GM23338 (cell line): ENCODE data around the gene AP4E1. TPM values are rescaled to one million over a fixed set of nuclear protein-coding genes. Genes with fewer than 3 reads are reported as not detected.

Source experiments
- ATAC-seq: fragments of 200-7000 bp; cut with Tn5 transposase; 3 replicates; pipeline ENCODE4 v1.9.1; 2020
- DNase-seq: peaks from one replicate; pipeline ENCODE4 v3.0.0-alpha.2; 2015; ENCODE audit warnings: low spot score
- H2AFZ ChIP-seq: fragments of 200-600 bp; sonication (generic); 2 replicates; pipeline ENCODE4 v1.8.0; 2016; ENCODE audit warnings: antibody characterized with exemption, mild to moderate bottlenecking, moderate library complexity
- H3F3A ChIP-seq: fragments of 200-600 bp; sonication (generic); replicated peaks from 2 replicates; pipeline ENCODE4 v1.8.0; 2017; ENCODE audit warnings: antibody characterized with exemption, mixed run types, low read depth
- H3K27ac ChIP-seq: fragments of 200-600 bp; sonication (generic); 2 replicates; pipeline ENCODE4 v1.6.1; 2016; ENCODE audit warnings: low read depth
- H3K27me3 ChIP-seq: fragments of 200-600 bp; sonication (generic); 2 replicates; pipeline ENCODE4 v1.8.0; 2016; ENCODE audit warnings: mild to moderate bottlenecking, mixed run types, moderate library complexity; ENCODE audit not compliant: insufficient read depth
- H3K36me3 ChIP-seq: fragments of 200-600 bp; sonication (generic); 2 replicates; pipeline ENCODE4 v1.8.0; 2016; ENCODE audit warnings: mild to moderate bottlenecking; ENCODE audit not compliant: insufficient read depth
- H3K4me1 ChIP-seq: fragments of 200-600 bp; sonication (generic); 2 replicates; pipeline ENCODE4 v1.8.0; 2016; ENCODE audit warnings: mild to moderate bottlenecking, moderate library complexity; ENCODE audit not compliant: insufficient read depth
- H3K4me2 ChIP-seq: fragments of 200-600 bp; sonication (generic); 2 replicates; pipeline ENCODE4 v1.7.1; 2017; ENCODE audit warnings: mixed run types
- H3K4me3 ChIP-seq: fragments of 200-600 bp; sonication (generic); 2 replicates; pipeline ENCODE4 v1.6.1; 2016; ENCODE audit warnings: mixed run types
- H3K79me2 ChIP-seq: fragments of 200-600 bp; sonication (generic); replicated peaks from 2 replicates; pipeline ENCODE4 v1.8.0; 2017; ENCODE audit warnings: mild to moderate bottlenecking; ENCODE audit not compliant: insufficient read depth
- H3K9me2 ChIP-seq: fragments of 200-600 bp; sonication (generic); 2 replicates; pipeline ENCODE4 v1.8.0; 2017; ENCODE audit not compliant: insufficient read depth
- H4K20me1 ChIP-seq: fragments of 200-600 bp; sonication (generic); replicated peaks from 2 replicates; pipeline ENCODE4 v1.8.0; 2017; ENCODE audit warnings: mild to moderate bottlenecking; ENCODE audit not compliant: insufficient read depth
- H3K27ac Mint-ChIP-seq: 2 replicates; pipeline ENCODE4 v1.8.0; 2020; ENCODE audit warnings: inconsistent platforms, mild to moderate bottlenecking, moderate library complexity, mixed read lengths
- H3K27me3 Mint-ChIP-seq: 3 replicates; pipeline ENCODE4 v1.8.0; 2022; ENCODE audit warnings: low read depth, mild to moderate bottlenecking, moderate library complexity, mixed read lengths, inconsistent platforms; ENCODE audit not compliant: insufficient read depth, poor library complexity
- H3K36me3 Mint-ChIP-seq: 3 replicates; pipeline ENCODE4 v1.8.0; 2021; ENCODE audit warnings: low read depth, mild to moderate bottlenecking, inconsistent platforms, moderate library complexity, mixed read lengths
- H3K4me1 Mint-ChIP-seq: 3 replicates; pipeline ENCODE4 v1.8.0; 2020; ENCODE audit warnings: mild to moderate bottlenecking, inconsistent platforms, mixed read lengths
- H3K4me3 Mint-ChIP-seq: 3 replicates; pipeline ENCODE4 v1.8.0; 2021; ENCODE audit warnings: moderate library complexity, mild to moderate bottlenecking, inconsistent platforms, mixed read lengths
- H3K9me3 Mint-ChIP-seq: 3 replicates; pipeline ENCODE4 v1.8.0; 2020; ENCODE audit warnings: moderate library complexity, mild to moderate bottlenecking, inconsistent platforms, mixed read lengths
- CREB1 ChIP-seq: fragments of 250-450 bp; sonication (Bioruptor Pico); IDR thresholded peaks from 2 replicates; pipeline ENCODE4 v1.5.0; 2020; ENCODE audit warnings: low read depth, mild to moderate bottlenecking, moderate library complexity
- EZH2 ChIP-seq: fragments of 200-600 bp; sonication (generic); IDR thresholded peaks from one replicate; pipeline ENCODE4 v1.8.0; 2017; ENCODE audit warnings: antibody characterized with exemption, mild to moderate bottlenecking, low read depth; ENCODE audit not compliant: unreplicated experiment
- EZH2phosphoT487 ChIP-seq: fragments of 200-600 bp; sonication (generic); IDR thresholded peaks from one replicate; pipeline ENCODE4 v1.8.1; 2018; ENCODE audit warnings: antibody characterized with exemption; ENCODE audit not compliant: unreplicated experiment
- JUNB ChIP-seq: IDR thresholded peaks from one replicate; pipeline ENCODE4 v1.6.1; 2016; ENCODE audit warnings: antibody characterized with exemption; ENCODE audit not compliant: unreplicated experiment
- NANOG ChIP-seq: IDR thresholded peaks from 2 replicates; pipeline ENCODE4 v1.6.1; 2016; ENCODE audit warnings: antibody characterized with exemption, borderline replicate concordance
- STAT1 ChIP-seq: IDR thresholded peaks from one replicate; pipeline ENCODE4 v1.6.1; 2016; ENCODE audit warnings: antibody characterized with exemption; ENCODE audit not compliant: unreplicated experiment
- ZNF114 ChIP-seq: fragments of 250-450 bp; sonication (Bioruptor Pico); IDR thresholded peaks from 2 replicates; pipeline ENCODE4 v1.5.0; 2020; ENCODE audit warnings: mild to moderate bottlenecking, moderate library complexity
- ZNF331 ChIP-seq: fragments of 250-450 bp; sonication (Bioruptor Pico); IDR thresholded peaks from 2 replicates; pipeline ENCODE4 v1.5.0; 2020; ENCODE audit warnings: low read depth, mild to moderate bottlenecking, moderate library complexity
- ZNF462 ChIP-seq: fragments of 250-450 bp; sonication (Bioruptor Pico); IDR thresholded peaks from 2 replicates; pipeline ENCODE4 v1.5.0; 2020; ENCODE audit warnings: mild to moderate bottlenecking, moderate library complexity
- polyA plus RNA-seq: library from polyadenylated mRNA; unstranded; fragments of >200 nt; fragmentation: Nextera tagmentation; extraction: Ambion mirVana; gene quantifications from 2 replicates; pipeline ENCODE4 v1.2.1, GENCODE V29; 2016
- total RNA-seq: library from RNA; depleted of rRNA; stranded (reverse); fragments of >200 nt; shearing (Covaris generic); gene quantifications from 2 replicates; pipeline ENCODE4 v1.2.3, GENCODE V29; 2014
- TF ChIP-seq, protein P1 (sequence below): IDR thresholded peaks from one replicate; pipeline ENCODE4 v1.6.1; 2018; ENCODE audit warnings: antibody characterized with exemption; ENCODE audit not compliant: unreplicated experiment
- TF ChIP-seq, protein P2 (sequence below): IDR thresholded peaks from 2 replicates; pipeline ENCODE4 v1.6.1; 2016; ENCODE audit warnings: antibody characterized with exemption
- TF ChIP-seq, protein P3 (sequence below), 2 experiments: fragments of 200-600 bp in 1 of 2; sonication (generic) in 1 of 2; conservative IDR thresholded peaks; 2 replicates each; pipeline versions ENCODE4 v1.5.1 to v1.6.1; 2016 to 2017; ENCODE audit warnings: antibody characterized with exemption in 2 of 2, low read depth in 2 of 2, mild to moderate bottlenecking in 2 of 2, moderate library complexity in 1 of 2

The AP4E1 gene
- total and polyA plus RNA-seq, 2 experiments from 2014 or later: 4.4 to 15.4 TPM

DNA sequence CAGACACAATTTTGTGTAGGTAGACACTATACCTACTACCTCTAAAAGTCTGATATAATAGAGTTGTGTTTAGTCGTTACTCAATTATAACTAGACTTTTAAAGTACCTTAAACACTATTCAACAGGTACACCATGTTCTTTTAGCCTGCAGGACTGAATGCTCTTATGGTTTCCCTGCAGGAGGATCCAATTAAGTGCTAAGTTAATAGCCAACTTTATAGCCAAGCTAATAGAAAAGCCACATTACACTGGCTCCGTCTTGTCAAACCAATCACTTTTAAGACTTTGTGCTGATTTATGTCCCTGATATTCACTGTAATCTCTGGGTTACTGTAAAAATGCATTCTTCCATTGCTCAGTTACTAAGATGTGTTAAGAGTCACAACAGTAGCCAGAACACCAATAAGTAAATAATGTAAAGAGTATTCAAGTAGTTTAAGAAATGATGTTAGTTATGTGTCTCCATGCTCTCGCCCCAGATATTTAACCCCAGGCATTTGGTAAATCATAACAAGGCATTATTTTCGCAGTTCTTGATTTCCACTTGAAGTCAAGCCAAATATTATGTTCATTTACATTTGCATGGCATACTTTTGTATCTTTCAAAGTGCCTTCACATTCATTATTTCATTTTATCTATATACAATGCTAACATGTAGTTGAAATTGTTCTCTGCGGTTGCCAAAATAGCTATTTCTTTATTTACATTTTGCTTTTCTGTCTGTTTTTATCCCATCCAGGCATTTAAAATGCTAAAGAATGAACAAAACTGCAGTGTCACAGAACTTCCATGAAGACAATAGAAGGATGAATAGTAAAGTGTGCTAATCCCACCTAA lies 42.7 kb upstream of the AP4E1 start:
- Histone ChIP-seq H3F3A (no peaks in the 10 kb centered on the region), H3K4me2 (no peak overlapping the region), H3K4me1 (no peaks in the 10 kb centered on the region), H3K79me2 (no peaks in the 10 kb centered on the region), H3K36me3 (no peaks in the 10 kb centered on the region), H3K27me3 (no peaks in the 10 kb centered on the region), H3K27ac (no peak overlapping the region), H2AFZ (no peak overlapping the region), H3K4me3 (no peak overlapping the region), H3K9me2 (no peaks in the 10 kb centered on the region), H4K20me1 (no peaks in the 10 kb centered on the region)
- H3K4me3 Mint-ChIP-seq: no peak overlapping the region
- H3K36me3 Mint-ChIP-seq: no peaks in the 10 kb centered on the region
- peaks cover 2% of the 10 kb centered on the region for H3K27me3 Mint-ChIP-seq
- DNase-seq: no peak
- ATAC-seq: no peak
- TF ChIP-seq NANOG (no peak), EZH2phosphoT487 (no peak), ZNF462 (CRISPR knock-in tag) (no peak), JUNB (no peak), STAT1 (no peak), ZNF114 (CRISPR knock-in tag) (no peak), ZNF331 (CRISPR knock-in tag) (no peak), EZH2 (no peak), CREB1 (CRISPR knock-in tag) (no peak)
- TF ChIP-seq, protein P1, sequence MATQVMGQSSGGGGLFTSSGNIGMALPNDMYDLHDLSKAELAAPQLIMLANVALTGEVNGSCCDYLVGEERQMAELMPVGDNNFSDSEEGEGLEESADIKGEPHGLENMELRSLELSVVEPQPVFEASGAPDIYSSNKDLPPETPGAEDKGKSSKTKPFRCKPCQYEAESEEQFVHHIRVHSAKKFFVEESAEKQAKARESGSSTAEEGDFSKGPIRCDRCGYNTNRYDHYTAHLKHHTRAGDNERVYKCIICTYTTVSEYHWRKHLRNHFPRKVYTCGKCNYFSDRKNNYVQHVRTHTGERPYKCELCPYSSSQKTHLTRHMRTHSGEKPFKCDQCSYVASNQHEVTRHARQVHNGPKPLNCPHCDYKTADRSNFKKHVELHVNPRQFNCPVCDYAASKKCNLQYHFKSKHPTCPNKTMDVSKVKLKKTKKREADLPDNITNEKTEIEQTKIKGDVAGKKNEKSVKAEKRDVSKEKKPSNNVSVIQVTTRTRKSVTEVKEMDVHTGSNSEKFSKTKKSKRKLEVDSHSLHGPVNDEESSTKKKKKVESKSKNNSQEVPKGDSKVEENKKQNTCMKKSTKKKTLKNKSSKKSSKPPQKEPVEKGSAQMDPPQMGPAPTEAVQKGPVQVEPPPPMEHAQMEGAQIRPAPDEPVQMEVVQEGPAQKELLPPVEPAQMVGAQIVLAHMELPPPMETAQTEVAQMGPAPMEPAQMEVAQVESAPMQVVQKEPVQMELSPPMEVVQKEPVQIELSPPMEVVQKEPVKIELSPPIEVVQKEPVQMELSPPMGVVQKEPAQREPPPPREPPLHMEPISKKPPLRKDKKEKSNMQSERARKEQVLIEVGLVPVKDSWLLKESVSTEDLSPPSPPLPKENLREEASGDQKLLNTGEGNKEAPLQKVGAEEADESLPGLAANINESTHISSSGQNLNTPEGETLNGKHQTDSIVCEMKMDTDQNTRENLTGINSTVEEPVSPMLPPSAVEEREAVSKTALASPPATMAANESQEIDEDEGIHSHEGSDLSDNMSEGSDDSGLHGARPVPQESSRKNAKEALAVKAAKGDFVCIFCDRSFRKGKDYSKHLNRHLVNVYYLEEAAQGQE: no peak
- TF ChIP-seq, protein P2, sequence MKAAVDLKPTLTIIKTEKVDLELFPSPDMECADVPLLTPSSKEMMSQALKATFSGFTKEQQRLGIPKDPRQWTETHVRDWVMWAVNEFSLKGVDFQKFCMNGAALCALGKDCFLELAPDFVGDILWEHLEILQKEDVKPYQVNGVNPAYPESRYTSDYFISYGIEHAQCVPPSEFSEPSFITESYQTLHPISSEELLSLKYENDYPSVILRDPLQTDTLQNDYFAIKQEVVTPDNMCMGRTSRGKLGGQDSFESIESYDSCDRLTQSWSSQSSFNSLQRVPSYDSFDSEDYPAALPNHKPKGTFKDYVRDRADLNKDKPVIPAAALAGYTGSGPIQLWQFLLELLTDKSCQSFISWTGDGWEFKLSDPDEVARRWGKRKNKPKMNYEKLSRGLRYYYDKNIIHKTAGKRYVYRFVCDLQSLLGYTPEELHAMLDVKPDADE: no peak
- TF ChIP-seq, protein P3, sequence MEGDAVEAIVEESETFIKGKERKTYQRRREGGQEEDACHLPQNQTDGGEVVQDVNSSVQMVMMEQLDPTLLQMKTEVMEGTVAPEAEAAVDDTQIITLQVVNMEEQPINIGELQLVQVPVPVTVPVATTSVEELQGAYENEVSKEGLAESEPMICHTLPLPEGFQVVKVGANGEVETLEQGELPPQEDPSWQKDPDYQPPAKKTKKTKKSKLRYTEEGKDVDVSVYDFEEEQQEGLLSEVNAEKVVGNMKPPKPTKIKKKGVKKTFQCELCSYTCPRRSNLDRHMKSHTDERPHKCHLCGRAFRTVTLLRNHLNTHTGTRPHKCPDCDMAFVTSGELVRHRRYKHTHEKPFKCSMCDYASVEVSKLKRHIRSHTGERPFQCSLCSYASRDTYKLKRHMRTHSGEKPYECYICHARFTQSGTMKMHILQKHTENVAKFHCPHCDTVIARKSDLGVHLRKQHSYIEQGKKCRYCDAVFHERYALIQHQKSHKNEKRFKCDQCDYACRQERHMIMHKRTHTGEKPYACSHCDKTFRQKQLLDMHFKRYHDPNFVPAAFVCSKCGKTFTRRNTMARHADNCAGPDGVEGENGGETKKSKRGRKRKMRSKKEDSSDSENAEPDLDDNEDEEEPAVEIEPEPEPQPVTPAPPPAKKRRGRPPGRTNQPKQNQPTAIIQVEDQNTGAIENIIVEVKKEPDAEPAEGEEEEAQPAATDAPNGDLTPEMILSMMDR (conservative IDR thresholded peaks at IDR 0.05; ENCODE audit: low read depth in 2 of 2): no peak
- H3K9me3 Mint-ChIP-seq: no peaks in the 10 kb centered on the region
- peak overlapping the region; percentile 8; the same call in 1 of the 2 replicates for H3K27ac Mint-ChIP-seq
- peaks cover 8% of the 10 kb centered on the region; the same call in 1 of the 3 replicates for H3K4me1 Mint-ChIP-seq
